GM12891 (cell line): Measurements from ENCODE around the gene TUBB8B.
"Not testable (repeated sequence)": the region's sequence is repeated elsewhere in the genome, so short reads cannot be mapped to it uniquely, and the experiment has no call there.

ENCODE experiments used
- POLR2A ChIP-seq: IDR thresholded peaks from 2 replicates; pipeline ENCODE4 v1.6.1; 2011; ENCODE audit warnings: low read depth, low read length, control low read depth
- POLR2AphosphoS5 ChIP-seq: IDR thresholded peaks from 2 replicates; pipeline ENCODE4 v1.6.1; 2011; ENCODE audit warnings: low read depth, low read length, control low read depth
- POU2F2 ChIP-seq: IDR thresholded peaks from 2 replicates; pipeline ENCODE4 v1.6.1; 2011; ENCODE audit warnings: low read depth, mild to moderate bottlenecking, control low read depth, low read length, moderate library complexity
- SPI1 ChIP-seq: IDR thresholded peaks from 2 replicates; pipeline ENCODE4 v1.6.1; 2011; ENCODE audit warnings: low read depth, low read length, control low read depth
- TAF1 ChIP-seq: IDR thresholded peaks from 2 replicates; pipeline ENCODE4 v1.6.1; 2011; ENCODE audit warnings: low read depth, low read length, control low read depth

GRCh38 chr18:90396-91193, 41.2 kb upstream of the TUBB8B start:
- not testable (repeated sequence) for TF ChIP-seq POLR2A, POLR2AphosphoS5, SPI1, TAF1, POU2F2
